CD4-positive, alpha-beta T cell treated with Interleukin-2 at 100 ng/mL for 4 hours (primary cell): ENCODE results near the gene MAP1LC3C.
A peak's percentile ranks its signal among the peaks of the same experiment; 100 is the strongest.
"Not testable (repeated sequence)": the region's sequence is repeated elsewhere in the genome, so short reads cannot be mapped to it uniquely, and the experiment has no call there.

ENCODE experiments used
- DNase-seq: peaks from one replicate; pipeline ENCODE4 v3.0.0-alpha.2; 2020; ENCODE audit warnings: low spot score

The MAP1LC3C gene

GRCh38 chr1:241992734-241993133 lies 6.2 kb downstream of the MAP1LC3C start:
- DNase-seq = no peak

DNA sequence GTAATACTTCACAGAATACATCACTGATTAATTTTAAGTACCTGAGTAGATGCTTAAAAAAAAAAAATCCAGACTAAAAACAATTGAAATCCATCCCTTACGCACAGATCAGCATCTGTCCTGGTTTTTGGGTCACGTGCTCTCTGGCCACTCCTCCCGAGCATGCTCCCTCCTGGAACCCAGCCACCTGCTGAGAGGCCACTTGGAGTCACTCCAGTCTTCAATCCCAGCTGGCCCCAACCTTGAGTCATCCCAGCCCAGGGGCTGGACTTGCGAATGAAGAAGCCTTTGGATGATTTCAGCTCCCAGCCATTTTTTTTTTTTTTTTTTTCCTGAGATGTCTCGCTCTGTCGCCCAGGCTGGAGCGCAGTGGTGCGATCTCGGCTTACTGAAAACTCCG lies 8.9 kb downstream of the MAP1LC3C start:
- DNase-seq = no peak

DNA sequence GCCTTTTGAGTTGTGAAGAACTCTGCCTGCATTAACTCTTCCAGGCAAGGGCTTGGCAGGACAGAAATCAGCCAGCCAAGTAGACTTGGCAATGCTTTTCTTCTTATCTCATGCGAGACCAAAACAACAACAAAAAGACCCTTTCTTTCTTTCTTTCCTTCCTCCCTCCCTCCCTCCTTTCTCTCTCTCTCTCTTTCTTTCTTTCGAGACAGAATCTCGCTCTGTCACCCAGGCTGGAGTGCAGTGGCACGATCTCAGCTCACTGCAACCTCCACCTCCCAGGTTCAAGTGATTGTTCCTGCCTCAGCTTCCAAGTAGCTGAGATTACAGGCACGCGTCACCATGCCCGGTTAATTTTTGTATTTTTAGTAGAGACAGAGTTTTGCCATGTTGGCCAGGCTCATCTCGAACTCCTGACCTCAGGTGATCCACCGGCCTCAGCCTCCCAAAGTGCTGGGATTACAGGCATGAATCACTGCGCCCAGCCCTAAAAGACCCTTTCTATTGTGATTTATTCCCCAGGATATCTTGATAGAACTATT lies 10.4 kb downstream of the MAP1LC3C start:
- not testable (repeated sequence) for DNase-seq

- DNase-seq = peak; percentile 7
Observed at GRCh38 chr1:241985787-241986186, 13.1 kb downstream of the MAP1LC3C start.

GRCh38 chr1:241979926-241980325 lies 19.0 kb downstream of the MAP1LC3C start:
- DNase-seq = no peak

DNA sequence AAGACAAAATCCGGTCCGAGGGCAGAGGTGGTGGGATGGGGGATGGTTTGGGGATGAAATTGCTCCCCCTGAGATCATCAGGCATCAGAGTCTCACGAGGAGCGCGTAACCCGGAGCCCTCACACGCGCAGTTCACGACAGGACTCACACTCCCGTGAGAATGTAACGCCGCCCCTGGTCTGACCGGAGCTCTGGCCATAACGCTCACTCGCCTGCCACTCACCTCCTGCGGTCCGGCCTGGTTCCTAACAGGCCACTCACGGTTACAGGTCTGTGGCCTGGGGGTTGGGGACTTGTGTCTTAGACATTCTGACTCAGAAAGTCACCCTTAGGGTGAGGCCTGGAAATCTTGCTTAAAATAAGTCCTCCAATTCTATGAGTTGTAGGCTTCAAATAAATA lies 19.8 kb downstream of the MAP1LC3C start:
- no peak for DNase-seq

GRCh38 chr1:241976229-241976628 lies 22.7 kb downstream of the MAP1LC3C start:
- DNase-seq = no peak

DNA sequence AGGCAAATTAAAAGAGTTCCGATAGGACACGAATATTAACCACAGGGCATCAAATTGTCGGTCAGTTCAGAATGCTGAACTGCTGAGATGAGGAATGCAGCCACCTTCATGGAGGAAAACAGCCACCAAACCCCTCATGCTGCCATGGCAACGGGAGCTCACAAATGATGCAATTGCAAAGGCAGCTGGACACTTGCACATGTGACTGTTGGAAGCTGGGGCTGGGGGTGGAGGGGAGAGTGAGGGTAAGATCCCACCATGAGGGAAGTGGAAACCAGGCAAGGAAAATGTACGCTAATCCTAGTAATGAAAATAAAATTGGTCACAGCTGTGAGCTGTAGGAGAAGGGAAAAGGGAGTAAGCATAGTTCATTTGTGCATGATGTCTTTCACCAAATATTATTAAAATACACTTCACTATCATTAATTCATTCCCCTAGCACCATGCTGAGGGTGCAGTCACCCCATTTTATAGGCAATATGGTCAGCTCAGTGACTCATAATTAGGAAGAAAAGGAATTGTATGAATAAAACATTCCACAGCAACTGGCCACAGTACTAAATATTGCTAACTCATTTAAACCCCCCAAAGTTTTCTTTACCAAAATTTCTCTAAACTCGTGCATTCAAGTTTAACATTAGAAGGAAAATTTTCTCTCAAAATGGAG lies 26.1 kb downstream of the MAP1LC3C start:
- no peak for DNase-seq

DNA sequence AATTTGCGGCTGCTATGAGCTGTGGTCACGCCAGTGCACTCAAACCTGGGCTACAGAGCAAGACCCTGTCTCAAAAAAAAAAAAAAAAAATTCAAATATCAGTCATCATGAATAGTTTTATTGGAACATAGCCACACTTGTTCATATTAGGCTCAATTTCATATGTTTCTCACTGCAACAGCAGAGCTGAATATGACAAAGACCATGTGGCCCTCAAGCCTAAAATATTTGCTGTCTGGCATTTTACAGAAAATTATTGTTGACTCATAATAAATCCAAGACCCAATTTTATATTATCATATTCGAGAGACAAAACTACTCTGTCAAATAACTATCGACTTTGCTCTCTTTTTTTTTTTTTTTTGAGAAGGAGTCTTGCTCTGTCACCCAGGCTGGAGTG lies 30.3 kb downstream of the MAP1LC3C start:
- no peak for DNase-seq

- DNase-seq = no peak
Observed at GRCh38 chr1:241964550-241965282, 34.2 kb downstream of the MAP1LC3C start.

DNA sequence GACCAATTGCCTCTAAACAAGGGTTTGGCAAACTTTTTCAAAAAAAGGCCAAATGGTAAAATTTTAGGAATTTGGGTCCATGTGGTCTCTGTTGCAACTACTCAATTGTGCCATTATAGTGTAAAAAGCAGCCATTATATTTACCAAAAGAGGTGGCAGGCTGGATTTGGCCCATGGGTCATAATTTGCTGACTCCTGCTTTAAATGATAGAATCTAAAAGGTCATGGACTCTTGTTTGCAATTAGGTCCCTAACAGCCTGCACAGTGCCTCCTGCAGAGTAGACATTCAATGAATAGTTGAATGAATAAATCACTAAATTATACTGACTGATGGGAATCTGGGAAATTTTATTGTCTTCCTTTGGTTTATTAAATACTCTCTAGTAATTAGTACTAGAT lies 35.2 kb downstream of the MAP1LC3C start:
- no peak for DNase-seq

DNA sequence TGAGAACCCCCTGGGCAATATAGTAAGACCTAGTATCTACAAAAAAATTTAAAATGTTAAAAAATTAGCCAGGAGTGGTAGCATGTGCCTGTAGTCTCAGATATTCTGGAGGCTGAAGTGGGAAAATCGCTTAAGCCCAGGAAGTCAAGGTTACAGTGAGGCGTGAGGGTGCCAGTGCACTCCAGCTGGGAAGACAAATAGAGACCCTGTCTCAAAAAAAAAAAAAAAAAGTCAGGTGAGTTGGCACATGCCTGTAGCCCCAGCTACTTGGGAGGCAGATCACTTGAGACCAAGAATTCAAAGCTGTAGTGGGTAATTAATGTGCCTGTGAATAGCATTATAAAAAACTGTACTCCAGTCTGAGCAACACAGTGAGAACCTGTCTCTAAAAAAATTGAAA lies 36.7 kb downstream of the MAP1LC3C start:
- DNase-seq = no peak

DNA sequence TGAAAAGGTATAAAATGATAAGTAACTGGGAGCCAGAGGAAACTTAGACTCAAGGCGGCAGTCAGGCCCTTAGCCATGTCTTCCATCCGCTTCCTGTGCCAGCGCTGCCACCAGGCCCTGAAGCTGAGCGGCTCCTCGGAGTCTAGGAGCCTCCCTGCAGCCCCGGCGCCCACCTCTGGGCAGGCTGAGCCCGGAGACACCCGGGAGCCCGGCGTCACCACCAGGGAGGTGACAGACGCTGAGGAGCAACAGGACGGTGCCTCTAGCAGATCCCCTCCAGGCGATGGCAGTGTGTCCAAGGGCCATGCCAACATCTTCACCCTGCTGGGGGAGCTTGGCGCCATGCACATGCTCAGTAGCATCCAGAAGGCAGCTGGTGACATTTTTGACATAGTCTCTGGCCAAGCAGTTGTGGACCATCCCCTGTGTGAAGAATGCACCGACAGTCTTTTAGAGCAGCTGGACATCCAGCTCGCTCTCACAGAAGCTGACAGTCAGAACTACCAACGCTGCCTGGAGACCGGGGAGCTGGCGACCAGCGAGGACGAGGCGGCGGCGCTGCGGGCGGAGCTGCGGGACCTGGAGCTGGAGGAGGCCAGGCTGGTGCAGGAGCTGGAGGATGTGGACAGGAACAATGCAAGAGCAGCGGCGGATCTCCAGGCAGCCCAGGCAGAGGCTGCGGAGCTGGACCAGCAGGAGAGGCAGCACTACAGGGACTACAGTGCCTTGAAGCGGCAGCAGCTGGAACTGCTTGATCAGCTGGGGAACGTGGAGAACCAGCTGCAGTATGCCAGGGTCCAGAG lies 41.0 kb downstream of the MAP1LC3C start, which contains the start of gene BECN2:
Gene BECN2 (plus strand): TSS at position 76 of the 803 bp plus-strand sequence. CDS start 0 bp downstream, at position 76.
- no peak for DNase-seq

- DNase-seq = no peak
Observed at GRCh38 chr1:241950390-241950789, 48.5 kb downstream of the MAP1LC3C start.

GRCh38 chr1:241947354-241947753 lies 51.5 kb downstream of the MAP1LC3C start:
- no peak for DNase-seq
